Prostate gland (tissue), 2 donors: ENCODE results near the gene ALDOB. TPM values are rescaled to one million over a fixed set of nuclear protein-coding genes. Genes with fewer than 3 reads are reported as not detected.

ENCODE experiments used
- DNase-seq: peaks from one replicate; pipeline ENCODE4 v3.0.0-alpha.2; 2019; ENCODE audit warnings: low spot score
- H3K27ac ChIP-seq, 2 donors: fragments of 200-600 bp; sonication (generic); 2 replicates each; pipeline ENCODE4 v1.5.1; 2017 to 2019
- H3K27me3 ChIP-seq: fragments of 200-600 bp; sonication (generic); replicated peaks from 2 replicates; pipeline ENCODE4 v1.5.1; 2019; ENCODE audit not compliant: insufficient read depth
- H3K36me3 ChIP-seq, 2 donors: fragments of 200-600 bp; sonication (generic); 1 replicate in 1 of 2; 2 replicates in 1 of 2; pipeline versions ENCODE4 v1.5.1 to v1.8.1; 2017 to 2019
- H3K4me1 ChIP-seq: fragments of 200-600 bp; sonication (generic); replicated peaks from 2 replicates; pipeline ENCODE4 v1.5.1; 2019
- H3K4me3 ChIP-seq, 2 donors: fragments of 200-600 bp; sonication (generic); 2 replicates each; pipeline ENCODE4 v1.5.1; 2017 to 2019
- H3K9me3 ChIP-seq: fragments of 200-600 bp; sonication (generic); 2 replicates; pipeline ENCODE4 v1.5.1; 2017
- POLR2A ChIP-seq: fragments of 450-650 bp; IDR thresholded peaks from one replicate; pipeline ENCODE4 v1.6.1; 2016; ENCODE audit warnings: antibody characterized with exemption, mild to moderate bottlenecking
- POLR2AphosphoS5 ChIP-seq: sonication (generic); formaldehyde crosslinking; IDR thresholded peaks from one replicate; pipeline ENCODE4 v1.6.1; 2017; ENCODE audit warnings: antibody characterized with exemption
- WGBS: methylation state at CpG from one replicate; pipeline ENCODE4 v1.1.5; 2018; 5-methylcytosine and 5-hydroxymethylcytosine counted together
- intact Hi-C: fragments of 100-400 bp; cut with DNase I; formaldehyde crosslinking; loops from one replicate; pipeline ENCODE4 v1.14.2; 2022
- total RNA-seq, 2 donors: library from RNA; depleted of rRNA; stranded (reverse); fragments of >200 nt; gene quantifications; one replicate each; pipeline ENCODE4 v1.1.0, GENCODE V29; 2016
- TF ChIP-seq, protein P1 (sequence below), 4 experiments: fragments of 200-600 bp in 2 of 4; fragments of 450-650 bp in 2 of 4; sonication (generic) in 2 of 4; IDR thresholded peaks; 1 replicate in 3 of 4; 2 replicates in 1 of 4; pipeline ENCODE4 v1.5.1; 2016 to 2019; ENCODE audit warnings: antibody characterized with exemption in 4 of 4, mild to moderate bottlenecking in 2 of 4, moderate library complexity in 2 of 4

The ALDOB gene
- total RNA-seq, 2 donors from 2014 or later = not detected

DNA sequence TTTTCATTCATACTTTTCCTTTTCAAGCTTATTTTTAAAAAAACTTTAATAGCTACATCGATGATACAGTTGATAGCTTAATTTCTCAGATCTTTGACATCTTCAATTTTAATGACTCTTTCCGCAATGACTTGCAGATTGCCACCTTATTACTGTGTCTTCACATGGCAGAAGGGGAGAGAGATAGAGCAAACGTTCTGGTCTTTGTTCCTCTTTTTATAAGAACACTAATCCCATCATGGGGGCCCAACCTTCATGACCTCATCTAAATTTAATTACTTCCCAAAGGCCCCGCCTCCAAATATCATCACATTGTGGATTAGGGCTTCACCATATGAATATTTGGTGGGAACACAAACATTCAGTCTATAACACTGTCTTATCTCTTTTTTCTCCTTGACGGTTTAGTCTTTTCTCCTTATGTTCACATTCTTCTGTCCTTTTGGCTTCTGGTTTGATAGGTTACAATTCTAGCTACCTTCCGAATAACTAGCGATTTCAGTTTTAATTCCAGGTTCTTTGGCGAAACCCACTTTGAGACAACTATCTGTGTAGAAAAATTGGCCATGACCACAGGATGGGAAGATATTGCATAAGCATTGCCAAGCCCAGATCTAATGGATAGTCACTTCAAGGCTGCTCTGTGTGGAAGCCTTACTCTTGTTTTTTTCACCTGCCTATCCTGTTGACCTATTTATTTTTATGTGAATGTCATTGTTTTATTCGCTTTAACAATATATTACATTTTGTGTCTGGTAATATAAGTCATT is 31.9 kb downstream of the ALDOB start:
- H3K36me3 ChIP-seq = peaks cover 10 to 24% of the 10 kb centered on the region in 2 donors
- no peaks in the 10 kb centered on the region for H3K27me3 ChIP-seq
- H3K4me1 ChIP-seq = peaks cover 7% of the 10 kb centered on the region
- TF ChIP-seq POLR2A (no peak), POLR2AphosphoS5 (no peak)
- TF ChIP-seq, protein P1, sequence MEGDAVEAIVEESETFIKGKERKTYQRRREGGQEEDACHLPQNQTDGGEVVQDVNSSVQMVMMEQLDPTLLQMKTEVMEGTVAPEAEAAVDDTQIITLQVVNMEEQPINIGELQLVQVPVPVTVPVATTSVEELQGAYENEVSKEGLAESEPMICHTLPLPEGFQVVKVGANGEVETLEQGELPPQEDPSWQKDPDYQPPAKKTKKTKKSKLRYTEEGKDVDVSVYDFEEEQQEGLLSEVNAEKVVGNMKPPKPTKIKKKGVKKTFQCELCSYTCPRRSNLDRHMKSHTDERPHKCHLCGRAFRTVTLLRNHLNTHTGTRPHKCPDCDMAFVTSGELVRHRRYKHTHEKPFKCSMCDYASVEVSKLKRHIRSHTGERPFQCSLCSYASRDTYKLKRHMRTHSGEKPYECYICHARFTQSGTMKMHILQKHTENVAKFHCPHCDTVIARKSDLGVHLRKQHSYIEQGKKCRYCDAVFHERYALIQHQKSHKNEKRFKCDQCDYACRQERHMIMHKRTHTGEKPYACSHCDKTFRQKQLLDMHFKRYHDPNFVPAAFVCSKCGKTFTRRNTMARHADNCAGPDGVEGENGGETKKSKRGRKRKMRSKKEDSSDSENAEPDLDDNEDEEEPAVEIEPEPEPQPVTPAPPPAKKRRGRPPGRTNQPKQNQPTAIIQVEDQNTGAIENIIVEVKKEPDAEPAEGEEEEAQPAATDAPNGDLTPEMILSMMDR (IDR thresholded peaks at IDR 0.05) = no peak
- WGBS = 92% methylated on average over 9 of the region's 9 CpGs
- intact Hi-C loops = no loop called here
- H3K9me3 ChIP-seq = no peaks in the 10 kb centered on the region
- H3K27ac ChIP-seq = no peak overlapping the region
- no peak overlapping the region for H3K4me3 ChIP-seq
- DNase-seq = no peak

DNA sequence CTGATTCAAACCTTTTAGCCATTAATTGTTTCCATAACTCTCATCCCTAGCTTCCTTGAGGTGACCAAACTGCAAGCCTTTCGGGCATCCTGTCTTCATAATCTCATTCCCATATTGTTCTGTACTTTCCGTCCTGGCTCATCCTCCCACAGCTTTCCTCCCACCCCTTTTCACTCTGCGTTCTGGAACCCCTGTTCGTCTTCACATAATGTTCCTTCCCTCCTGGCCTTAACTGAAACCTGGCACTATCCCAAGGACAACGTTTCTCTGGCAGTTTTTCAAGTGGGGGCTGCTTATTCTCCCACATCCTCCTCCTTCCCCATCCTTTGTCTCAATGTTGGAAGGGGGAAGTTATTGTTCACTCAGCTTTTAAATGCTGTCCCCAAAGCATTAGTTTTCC is 35.5 kb downstream of the ALDOB start:
- Histone ChIP-seq H3K27me3 (no peaks in the 10 kb centered on the region), H3K4me3 (no peak overlapping the region), H3K9me3 (no peaks in the 10 kb centered on the region), H3K27ac (no peak overlapping the region), H3K4me1 (peaks cover 11% of the 10 kb centered on the region), H3K36me3 (peaks cover 0 to 13% of the 10 kb centered on the region in 2 donors)
- no peak for DNase-seq
- 28% methylated on average over 5 of the region's 5 CpGs for WGBS
- intact Hi-C loops = no loop called here
- TF ChIP-seq POLR2AphosphoS5 = peak; percentile 4
- no peak for TF ChIP-seq POLR2A
- TF ChIP-seq, protein P1 (IDR thresholded peaks at IDR 0.05) = no peak

DNA sequence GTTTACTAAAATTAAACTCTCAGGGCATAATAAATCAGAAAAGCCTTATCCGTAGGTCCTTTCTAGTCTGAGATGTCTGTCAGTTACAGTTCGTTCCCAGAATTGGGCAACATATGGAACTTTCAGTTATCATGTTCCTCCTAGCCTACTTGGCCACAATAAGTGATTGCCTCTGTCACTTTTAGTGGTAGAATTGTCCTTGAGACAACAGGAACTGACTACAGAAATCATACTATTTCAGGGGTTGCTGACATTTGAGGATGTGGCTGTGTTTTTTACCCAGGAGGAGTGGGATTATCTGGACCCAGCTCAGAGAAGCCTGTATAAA is 36.0 kb downstream of the ALDOB start:
- intact Hi-C loops = loop anchor here (5.0 kb wide), 1 partner anchor 133 kb away; the partner anchor contains the start of gene RNF20
- Histone ChIP-seq H3K4me1 (peaks cover 11% of the 10 kb centered on the region), H3K36me3 (peaks cover 0 to 9% of the 10 kb centered on the region in 2 donors), H3K27me3 (no peaks in the 10 kb centered on the region), H3K4me3 (peak overlapping the region; percentile 73 to 77), H3K9me3 (no peaks in the 10 kb centered on the region), H3K27ac (peak overlapping the region; percentile 85 to 90)
- no peak for DNase-seq
- WGBS = 0% methylated on average over 2 of the region's 2 CpGs
- TF ChIP-seq POLR2AphosphoS5 = no peak
- TF ChIP-seq, protein P1 (IDR thresholded peaks at IDR 0.05) = no peak
- TF ChIP-seq POLR2A = no peak

DNA sequence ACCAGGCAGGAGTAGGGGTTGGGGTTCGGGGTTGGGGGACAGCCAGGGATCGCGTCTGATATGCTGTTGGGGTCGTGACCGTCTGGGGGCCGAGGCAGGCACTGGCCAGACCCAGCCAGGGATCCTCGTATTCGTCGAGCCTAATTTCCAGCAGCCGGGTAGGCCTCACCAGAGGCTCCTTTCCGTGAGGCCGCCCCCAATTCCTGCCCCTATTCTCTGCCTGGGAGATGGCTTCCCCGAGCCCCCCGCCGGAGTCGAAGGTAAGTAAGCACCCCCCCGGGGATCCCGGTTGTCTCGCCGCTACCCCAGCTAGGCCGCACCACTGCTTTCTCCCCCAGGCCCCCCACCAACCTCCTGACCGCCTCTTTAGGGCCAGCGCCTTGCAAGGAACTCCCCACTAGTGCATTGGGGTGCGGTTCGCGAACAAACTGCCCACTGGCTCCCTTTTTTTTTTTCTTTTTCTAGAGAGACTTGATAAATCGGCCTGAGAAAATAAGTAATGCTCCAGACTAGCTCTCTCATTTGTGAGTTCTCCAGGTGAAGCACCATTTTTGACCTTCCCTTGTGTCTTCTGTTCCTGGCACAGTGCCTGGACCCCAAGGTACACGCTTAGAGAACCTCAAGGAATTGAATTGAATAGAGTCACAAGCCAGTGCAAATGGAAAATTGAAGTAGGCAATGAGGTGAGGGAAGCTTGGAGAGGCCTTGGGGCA is 36.5 kb downstream of the ALDOB start:
- Histone ChIP-seq H3K27me3 (no peaks in the 10 kb centered on the region), H3K9me3 (no peaks in the 10 kb centered on the region), H3K4me3 (peak overlapping the region; percentile 73 to 77), H3K36me3 (peaks cover 0 to 9% of the 10 kb centered on the region in 2 donors), H3K27ac (peak overlapping the region; percentile 85 to 90), H3K4me1 (peaks cover 11% of the 10 kb centered on the region)
- 2% methylated on average over 27 of the region's 28 CpGs for WGBS
- intact Hi-C loops = loop anchor here (5.0 kb wide), 1 partner anchor 133 kb away; the partner anchor contains the start of gene RNF20
- TF ChIP-seq POLR2AphosphoS5 (no peak), POLR2A (no peak)
- TF ChIP-seq, protein P1 (IDR thresholded peaks at IDR 0.05) = no peak
- DNase-seq = peak; percentile 23
